Measurements from ENCODE around the gene TMEM255A.

DNA sequence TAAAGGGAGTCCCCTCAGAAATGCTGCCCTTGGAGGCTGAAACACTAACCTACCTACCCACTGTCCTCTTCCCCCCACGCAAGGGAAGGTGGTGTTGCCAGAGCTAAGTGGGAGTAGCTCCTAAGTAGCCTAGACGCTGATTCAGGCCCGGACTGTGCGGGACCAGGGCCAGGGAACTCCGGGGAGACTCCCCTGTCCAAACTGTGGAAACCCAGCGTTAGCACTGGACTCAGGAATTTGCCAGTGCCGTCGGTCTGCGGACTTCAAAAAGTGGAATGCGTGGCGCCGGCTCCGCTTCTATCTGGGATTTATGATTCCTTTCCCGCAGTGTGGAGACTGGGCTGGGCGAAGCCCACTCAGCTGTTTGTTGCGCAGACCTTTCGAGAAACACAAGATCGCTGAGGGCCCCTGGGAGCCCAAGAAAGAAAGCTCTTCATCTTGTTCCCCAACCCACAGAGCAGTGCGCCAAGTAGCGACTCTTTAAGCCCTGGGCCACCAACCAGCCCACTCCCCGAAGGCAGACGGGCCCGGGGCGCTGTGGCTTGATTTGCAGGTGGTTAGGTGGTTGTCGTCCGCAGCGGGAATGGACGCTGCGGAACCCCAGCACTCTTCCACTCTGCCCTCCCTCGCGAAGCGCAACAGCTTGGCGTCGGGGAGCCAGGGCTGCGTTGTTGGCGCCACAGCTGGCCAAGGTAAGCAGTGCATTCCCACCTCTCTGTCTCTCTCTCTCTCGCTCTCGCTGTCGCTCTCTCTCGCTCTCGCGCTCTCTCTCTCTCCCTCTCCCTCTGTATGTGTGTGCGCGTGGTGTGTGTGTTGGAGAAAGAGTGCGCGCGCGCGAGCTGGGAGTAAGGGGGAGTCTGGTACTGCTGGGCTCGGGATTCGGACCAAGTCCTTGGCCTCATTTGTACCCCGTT lies 2.0 kb downstream of the TMEM255A start:
- TF ChIP-seq, protein P1, sequence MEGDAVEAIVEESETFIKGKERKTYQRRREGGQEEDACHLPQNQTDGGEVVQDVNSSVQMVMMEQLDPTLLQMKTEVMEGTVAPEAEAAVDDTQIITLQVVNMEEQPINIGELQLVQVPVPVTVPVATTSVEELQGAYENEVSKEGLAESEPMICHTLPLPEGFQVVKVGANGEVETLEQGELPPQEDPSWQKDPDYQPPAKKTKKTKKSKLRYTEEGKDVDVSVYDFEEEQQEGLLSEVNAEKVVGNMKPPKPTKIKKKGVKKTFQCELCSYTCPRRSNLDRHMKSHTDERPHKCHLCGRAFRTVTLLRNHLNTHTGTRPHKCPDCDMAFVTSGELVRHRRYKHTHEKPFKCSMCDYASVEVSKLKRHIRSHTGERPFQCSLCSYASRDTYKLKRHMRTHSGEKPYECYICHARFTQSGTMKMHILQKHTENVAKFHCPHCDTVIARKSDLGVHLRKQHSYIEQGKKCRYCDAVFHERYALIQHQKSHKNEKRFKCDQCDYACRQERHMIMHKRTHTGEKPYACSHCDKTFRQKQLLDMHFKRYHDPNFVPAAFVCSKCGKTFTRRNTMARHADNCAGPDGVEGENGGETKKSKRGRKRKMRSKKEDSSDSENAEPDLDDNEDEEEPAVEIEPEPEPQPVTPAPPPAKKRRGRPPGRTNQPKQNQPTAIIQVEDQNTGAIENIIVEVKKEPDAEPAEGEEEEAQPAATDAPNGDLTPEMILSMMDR (IDR thresholded peaks at IDR 0.05; ENCODE audit: low read depth, low read length): peak; percentile 38
- TF ChIP-seq POLR2A (IDR thresholded peaks at IDR 0.05; ENCODE audit: extremely low read depth, insufficient read length) (no peak), MYC (IDR thresholded peaks at IDR 0.05; ENCODE audit: low read depth, low read length) (no peak)
- TF ChIP-seq, protein P2, sequence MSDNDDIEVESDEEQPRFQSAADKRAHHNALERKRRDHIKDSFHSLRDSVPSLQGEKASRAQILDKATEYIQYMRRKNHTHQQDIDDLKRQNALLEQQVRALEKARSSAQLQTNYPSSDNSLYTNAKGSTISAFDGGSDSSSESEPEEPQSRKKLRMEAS (IDR thresholded peaks at IDR 0.05; ENCODE audit: low read depth, low read length): no peak

All from NB4 (cell line).